Kidney (tissue), 22 donors: Measurements from ENCODE around the gene POLR1A. TPM values are rescaled to one million over a fixed set of nuclear protein-coding genes. Genes with fewer than 3 reads are reported as not detected.

ENCODE experiments used
- DNase-seq, 5 donors: peaks; one replicate each; pipeline ENCODE4 v3.0.0-alpha.2; 2013 to 2020
- FAIRE-seq: peaks from 2 replicates; lab custom pipeline; 2012; peaks lifted over from hg19 to GRCh38; lab: Jason Lieb, UNC
- H3K27ac ChIP-seq, 2 donors: one replicate each; pipeline ENCODE4 v1.7.0; 2013; ENCODE audit warnings: low read depth in 2 of 2, low read length in 2 of 2, inconsistent platforms in 1 of 2
- H3K27me3 ChIP-seq: one replicate; pipeline ENCODE4 v1.7.1; 2013; ENCODE audit warnings: low read length, inconsistent platforms; ENCODE audit not compliant: control insufficient read depth, insufficient read depth
- H3K36me3 ChIP-seq, 3 donors: one replicate each; pipeline versions ENCODE4 v1.7.0 to v1.7.1; 2013; ENCODE audit warnings: low read length in 3 of 3, control low read depth in 1 of 3, inconsistent platforms in 1 of 3; ENCODE audit not compliant: insufficient read depth in 3 of 3, control insufficient read depth in 2 of 3
- H3K4me1 ChIP-seq, 3 donors: one replicate each; pipeline versions ENCODE4 v1.7.0 to v1.7.1; 2013; ENCODE audit warnings: low read length in 3 of 3, inconsistent platforms in 1 of 3, low read depth in 1 of 3; ENCODE audit not compliant: control insufficient read depth in 2 of 3, insufficient read depth in 2 of 3
- H3K4me3 ChIP-seq, 3 donors: one replicate each; pipeline versions ENCODE4 v1.7.0 to v1.8.1; 2013; ENCODE audit warnings: low read length in 3 of 3, control low read depth in 1 of 3, inconsistent platforms in 1 of 3
- H3K9ac ChIP-seq, 3 donors: one replicate each; pipeline versions ENCODE4 v1.7.0 to v1.7.1; 2013; ENCODE audit warnings: low read length in 3 of 3, control low read depth in 1 of 3, inconsistent platforms in 1 of 3
- H3K9me3 ChIP-seq, 3 donors: one replicate each; pipeline versions ENCODE4 v1.7.0 to v1.7.1; 2013; ENCODE audit warnings: low read length in 3 of 3, control low read depth in 1 of 3, inconsistent platforms in 1 of 3; ENCODE audit not compliant: control insufficient read depth in 2 of 3, insufficient read depth in 1 of 3
- CTCF ChIP-seq: IDR thresholded peaks from 3 replicates; pipeline ENCODE4 v1.5.1; 2012; ENCODE audit warnings: mild to moderate bottlenecking, moderate library complexity, borderline replicate concordance; ENCODE audit not compliant: insufficient read depth; ENCODE audit errors: extremely low read depth
- intact Hi-C: fragments of 100-400 bp; cut with DNase I; formaldehyde crosslinking; loops from one replicate; pipeline ENCODE4 v1.11.1; 2022
- long read RNA-seq, 10 donors: library from polyadenylated mRNA in 1 of 10; unstranded in 1 of 10; transcript quantifications; one replicate each; pipeline ENCODE4 v2.0.0 and lab custom pipeline, GENCODE V29; 2021 to 2026
- polyA plus RNA-seq: library from polyadenylated mRNA; stranded (reverse); fragments of 350-450 nt; fragmentation: Illumina TruSeq; extraction: RNeasy Lipid Tissue Mini Kit (QIAGEN cat#74804); gene quantifications from one replicate; pipeline ENCODE4 v1.2.3, GENCODE V29; 2014; ENCODE audit warnings: low read depth, low replicate concordance; ENCODE audit not compliant: insufficient read depth
- total RNA-seq: library from RNA; stranded (reverse); fragmentation: NEBNext Ultra II Directional; extraction: Animal tissue kit (Norgen Biotek cat#: 25700); gene quantifications from one replicate; pipeline ENCODE4 v1.2.1, GENCODE V29; 2021
- donor health status: control.
- donor health status: control.
- donor health status: control.
- donor health status: control.
- donor health status: control.
- donor health status: DM: yes; HTN: yes; CAD: no.
- donor health status: Normal renal cell carcinoma (clear cell type).

POLR1A gene
- total RNA-seq, result 33.7 TPM
- polyA plus RNA-seq, result 3.4 TPM
- long read RNA-seq, donor 1, full-length matches to known transcripts, result 1 of 1 reads
- long read RNA-seq, donor 1, partial matches to known transcripts, result 0 of 1 reads
- long read RNA-seq, donor 1, other reads (novel, unspliced or antisense), result 0 of 1 reads
- long read RNA-seq, donor 2, partial matches to known transcripts, result 46 of 51 reads
- long read RNA-seq, donor 2, other reads (novel, unspliced or antisense), result 5 of 51 reads
- long read RNA-seq, donor 3, partial matches to known transcripts, result 5 of 5 reads
- long read RNA-seq, donor 3, other reads (novel, unspliced or antisense), result 0 of 5 reads
- long read RNA-seq, donor 4, full-length matches to known transcripts, result 1 of 8 reads
- long read RNA-seq, donor 4, partial matches to known transcripts, result 7 of 8 reads
- long read RNA-seq, donor 4, other reads (novel, unspliced or antisense), result 0 of 8 reads
- long read RNA-seq, donor 5, result 0 reads
- long read RNA-seq, donor 6, partial matches to known transcripts, result 70 of 75 reads
- long read RNA-seq, donor 6, other reads (novel, unspliced or antisense), result 5 of 75 reads
- long read RNA-seq, donor 7, partial matches to known transcripts, result 4 of 13 reads
- long read RNA-seq, donor 7, other reads (novel, unspliced or antisense), result 9 of 13 reads
- long read RNA-seq, donor 8, result 0 reads
- long read RNA-seq, donor 9, result 0 reads
- long read RNA-seq, donor 10, result 0 reads

GRCh38 chr2:86105252-86105968, at the start of gene POLR1A:
Gene POLR1A (minus strand): TSS chr2:86105886. CDS start chr2:86105776, 110 bp downstream.
- peaks cover 0 to 11% (median 8%) of the 10 kb centered on the region in 3 donors for H3K4me1 ChIP-seq
- peak; percentile 88 to 98 (median 94) for DNase-seq
- H3K27me3 ChIP-seq, result no peaks in the 10 kb centered on the region
- intact Hi-C loops, result no loop called here
- TF ChIP-seq CTCF, result no peak
- no peak for FAIRE-seq
- peak within 1 kb of the TSS; percentile 78 to 90 for H3K27ac ChIP-seq
- H3K9me3 ChIP-seq, result no peaks in the 10 kb centered on the region
- peaks cover 0 to 11% (median 8%) of the 10 kb centered on the region in 3 donors for H3K36me3 ChIP-seq
- H3K9ac ChIP-seq, result peak within 1 kb of the TSS; percentile 62 to 92 (median 88)
- peak within 1 kb of the TSS; percentile 86 to 99 (median 94) for H3K4me3 ChIP-seq

- Histone ChIP-seq H3K27me3 (no peaks in the 10 kb centered on the region), H3K9me3 (no peaks in the 10 kb centered on the region), H3K4me1 (no peaks in the 10 kb centered on the region), H3K36me3 (peaks cover 15 to 57% (median 34%) of the 10 kb centered on the region in 3 donors), H3K4me3 (no peak overlapping the region), H3K9ac (no peak overlapping the region), H3K27ac (no peak overlapping the region)
- FAIRE-seq (no peak), DNase-seq (no peak)
- TF ChIP-seq CTCF, result no peak
- intact Hi-C loops, result no loop called here
Observed at GRCh38 chr2:86150502-86150901, 44.8 kb upstream of the POLR1A start.

GRCh38 chr2:86147793-86148192, 42.1 kb upstream of the POLR1A start:
- FAIRE-seq (no peak), DNase-seq (no peak)
- H3K4me1 ChIP-seq, result no peaks in the 10 kb centered on the region
- TF ChIP-seq CTCF, result no peak
- H3K27ac ChIP-seq, result no peak overlapping the region
- no peaks in the 10 kb centered on the region for H3K27me3 ChIP-seq
- no peaks in the 10 kb centered on the region for H3K9me3 ChIP-seq
- no peak overlapping the region for H3K4me3 ChIP-seq
- H3K36me3 ChIP-seq, result peaks cover 17 to 66% (median 44%) of the 10 kb centered on the region in 3 donors
- no peak overlapping the region for H3K9ac ChIP-seq
- intact Hi-C loops, result no loop called here
